Measurements from ENCODE around the gene ALOXE3.

- TF ChIP-seq CTCF (IDR thresholded peaks at IDR 0.05 in 4 of 5, conservative IDR thresholded peaks at IDR 0.05 in 1 of 5) (no peak), POLR2A (IDR thresholded peaks at IDR 0.05) (no peak)
Measured at GRCh38 chr17:8133399-8133798, 15.1 kb upstream of the ALOXE3 start.
